Activated CD8-positive, alpha-beta memory T cell treated with anti-CD3 and anti-CD28 coated beads, Interleukin-2, amount 10 ng/mL, durations not matched to agents 7 days and 5 days (primary cell): ENCODE results near the gene AUTS2. TPM values are rescaled to one million over a fixed set of nuclear protein-coding genes. Genes with fewer than 3 reads are reported as not detected.

Experiments used
- ATAC-seq: fragments of 150-1000 bp; cut with Tn5 transposase; one replicate; pipeline ENCODE4 v1.10.0; 2021; ENCODE audit warnings: moderate library complexity
- CTCF ChIA-PET: fragments of 350-600 bp; sonication (Branson Sonifier 250); formaldehyde crosslinking; loops from one replicate; lab custom pipeline; 2021; ENCODE audit warnings: antibody characterized with exemption; lab: Charles Lee
- DNase-seq: peaks from one replicate; pipeline ENCODE4 v3.0.0-alpha.2; 2020
- H3K27ac Mint-ChIP-seq: one replicate; pipeline ENCODE4 v1.8.0; 2021; ENCODE audit warnings: mild to moderate bottlenecking, mixed read lengths
- H3K27me3 Mint-ChIP-seq: one replicate; pipeline ENCODE4 v1.8.0; 2021; ENCODE audit warnings: mixed read lengths
- H3K36me3 Mint-ChIP-seq: one replicate; pipeline ENCODE4 v1.8.0; 2021; ENCODE audit warnings: mild to moderate bottlenecking, mixed read lengths
- H3K4me1 Mint-ChIP-seq: one replicate; pipeline ENCODE4 v1.8.0; 2021; ENCODE audit warnings: mixed read lengths
- H3K4me3 Mint-ChIP-seq: one replicate; pipeline ENCODE4 v1.8.0; 2021; ENCODE audit warnings: mild to moderate bottlenecking, moderate library complexity, mixed read lengths
- H3K9me3 Mint-ChIP-seq: one replicate; pipeline ENCODE4 v1.8.0; 2022; ENCODE audit warnings: low read depth, mixed read lengths
- total RNA-seq, 2 experiments: library from RNA; stranded (reverse); gene quantifications; one replicate each; pipeline ENCODE4 v1.2.3, GENCODE V29; 2021

AUTS2 gene
- total RNA-seq, 2 experiments from 2014 or later = 9.5 to 24.4 TPM

- Mint-ChIP-seq H3K9me3 (peaks cover 2% of the 10 kb centered on the region), H3K27me3 (peaks cover 50% of the 10 kb centered on the region), H3K4me1 (peaks cover 9% of the 10 kb centered on the region), H3K27ac (no peak overlapping the region), H3K36me3 (peaks cover 1% of the 10 kb centered on the region), H3K4me3 (no peak overlapping the region)
- CTCF ChIA-PET = no interaction called here
- no peak for DNase-seq
- ATAC-seq = no peak
Measured at GRCh38 chr7:69595415-69595814, 2.9 kb upstream of the AUTS2 start.

GRCh38 chr7:69596056-69596455 lies 2.2 kb upstream of the AUTS2 start:
- no peaks in the 10 kb centered on the region for H3K9me3 Mint-ChIP-seq
- ATAC-seq (no peak), DNase-seq (no peak)
- H3K27ac Mint-ChIP-seq = no peak overlapping the region
- no peak overlapping the region for H3K4me3 Mint-ChIP-seq
- peaks cover 54% of the 10 kb centered on the region for H3K27me3 Mint-ChIP-seq
- CTCF ChIA-PET = no interaction called here
- peaks cover 1% of the 10 kb centered on the region for H3K36me3 Mint-ChIP-seq
- H3K4me1 Mint-ChIP-seq = peaks cover 9% of the 10 kb centered on the region

- DNase-seq (no peak), ATAC-seq (no peak)
- peak overlapping the region; percentile 36 for H3K4me3 Mint-ChIP-seq
- H3K9me3 Mint-ChIP-seq = no peaks in the 10 kb centered on the region
- peaks cover 54% of the 10 kb centered on the region for H3K27me3 Mint-ChIP-seq
- H3K36me3 Mint-ChIP-seq = peaks cover 1% of the 10 kb centered on the region
- H3K27ac Mint-ChIP-seq = no peak overlapping the region
- CTCF ChIA-PET = no interaction called here
- H3K4me1 Mint-ChIP-seq = peaks cover 9% of the 10 kb centered on the region
Measured at GRCh38 chr7:69596723-69597277, 1.5 kb upstream of the AUTS2 start.

GRCh38 chr7:69597278-69598076 lies 798 bp upstream of the AUTS2 start:
- Mint-ChIP-seq H3K4me3 (peak overlapping the region; percentile 36), H3K27ac (no peak overlapping the region), H3K9me3 (no peaks in the 10 kb centered on the region), H3K27me3 (peaks cover 54% of the 10 kb centered on the region), H3K4me1 (peaks cover 9% of the 10 kb centered on the region), H3K36me3 (peaks cover 1% of the 10 kb centered on the region)
- DNase-seq = no peak
- CTCF ChIA-PET = no interaction called here
- ATAC-seq = no peak

GRCh38 chr7:69598487-69599285 lies 411 bp downstream of the AUTS2 start:
- H3K4me1 Mint-ChIP-seq = peaks cover 9% of the 10 kb centered on the region
- no peak for ATAC-seq
- no peak overlapping the region for H3K27ac Mint-ChIP-seq
- DNase-seq = no peak
- H3K36me3 Mint-ChIP-seq = peaks cover 1% of the 10 kb centered on the region
- H3K9me3 Mint-ChIP-seq = no peaks in the 10 kb centered on the region
- peaks cover 49% of the 10 kb centered on the region for H3K27me3 Mint-ChIP-seq
- H3K4me3 Mint-ChIP-seq = peak overlapping the region; percentile 72
- CTCF ChIA-PET = no interaction called here

- H3K4me3 Mint-ChIP-seq = peak overlapping the region; percentile 62
Measured at GRCh38 chr7:69599286-69599954, 1.1 kb downstream of the AUTS2 start.

GRCh38 chr7:69599955-69600709 lies 1.9 kb downstream of the AUTS2 start:
- H3K4me1 Mint-ChIP-seq = peaks cover 9% of the 10 kb centered on the region
- CTCF ChIA-PET = interaction anchor here (0.8 kb wide), 1 partner anchor 51 kb away, joined by 3 read pairs; no protein-coding TSS in a partner anchor
- H3K36me3 Mint-ChIP-seq = peaks cover 1% of the 10 kb centered on the region
- H3K27me3 Mint-ChIP-seq = peaks cover 42% of the 10 kb centered on the region
- no peak overlapping the region for H3K4me3 Mint-ChIP-seq
- DNase-seq (no peak), ATAC-seq (no peak)
- no peaks in the 10 kb centered on the region for H3K9me3 Mint-ChIP-seq
- no peak overlapping the region for H3K27ac Mint-ChIP-seq

More at GRCh38 chr7:69599286-69599954, 1.1 kb downstream of the AUTS2 start:
- Mint-ChIP-seq H3K27ac (no peak overlapping the region), H3K36me3 (peaks cover 1% of the 10 kb centered on the region), H3K27me3 (peaks cover 47% of the 10 kb centered on the region), H3K9me3 (no peaks in the 10 kb centered on the region), H3K4me1 (peaks cover 9% of the 10 kb centered on the region)
- DNase-seq (no peak), ATAC-seq (no peak)
- CTCF ChIA-PET = interaction anchor here (0.8 kb wide), 1 partner anchor 52 kb away, joined by 3 read pairs; no protein-coding TSS in a partner anchor

GRCh38 chr7:69600710-69601519 lies 2.6 kb downstream of the AUTS2 start:
- no peak for DNase-seq
- ATAC-seq = no peak
- Mint-ChIP-seq H3K9me3 (no peaks in the 10 kb centered on the region), H3K4me1 (peaks cover 9% of the 10 kb centered on the region), H3K27me3 (peaks cover 36% of the 10 kb centered on the region), H3K4me3 (no peak overlapping the region), H3K27ac (no peak overlapping the region), H3K36me3 (peaks cover 1% of the 10 kb centered on the region)
- CTCF ChIA-PET = no interaction called here

GRCh38 chr7:69602522-69602921 lies 4.2 kb downstream of the AUTS2 start:
- no peaks in the 10 kb centered on the region for H3K9me3 Mint-ChIP-seq
- H3K4me3 Mint-ChIP-seq = no peak overlapping the region
- no peak overlapping the region for H3K27ac Mint-ChIP-seq
- peaks cover 33% of the 10 kb centered on the region for H3K27me3 Mint-ChIP-seq
- no peak for ATAC-seq
- DNase-seq = no peak
- CTCF ChIA-PET = no interaction called here
- H3K36me3 Mint-ChIP-seq = peaks cover 1% of the 10 kb centered on the region
- H3K4me1 Mint-ChIP-seq = peaks cover 6% of the 10 kb centered on the region

GRCh38 chr7:69603351-69603750 lies 5.1 kb downstream of the AUTS2 start:
- no peak for DNase-seq
- no peaks in the 10 kb centered on the region for H3K9me3 Mint-ChIP-seq
- CTCF ChIA-PET = no interaction called here
- peaks cover 37% of the 10 kb centered on the region for H3K27me3 Mint-ChIP-seq
- H3K27ac Mint-ChIP-seq = no peak overlapping the region
- H3K4me3 Mint-ChIP-seq = no peak overlapping the region
- H3K36me3 Mint-ChIP-seq = peaks cover 1% of the 10 kb centered on the region
- H3K4me1 Mint-ChIP-seq = peaks cover 6% of the 10 kb centered on the region
- no peak for ATAC-seq

GRCh38 chr7:69603937-69604494 lies 5.7 kb downstream of the AUTS2 start:
- ATAC-seq (peak; percentile 45), DNase-seq (peak; percentile 43)
- Mint-ChIP-seq H3K4me3 (no peak overlapping the region), H3K27ac (no peak overlapping the region), H3K4me1 (peaks cover 4% of the 10 kb centered on the region), H3K36me3 (peaks cover 1% of the 10 kb centered on the region), H3K27me3 (peaks cover 39% of the 10 kb centered on the region), H3K9me3 (no peaks in the 10 kb centered on the region)
- CTCF ChIA-PET = no interaction called here

GRCh38 chr7:69605070-69605469 lies 6.8 kb downstream of the AUTS2 start:
- H3K27me3 Mint-ChIP-seq = peaks cover 34% of the 10 kb centered on the region
- no peak for DNase-seq
- H3K27ac Mint-ChIP-seq = no peak overlapping the region
- no peaks in the 10 kb centered on the region for H3K36me3 Mint-ChIP-seq
- no peak overlapping the region for H3K4me3 Mint-ChIP-seq
- H3K4me1 Mint-ChIP-seq = no peaks in the 10 kb centered on the region
- ATAC-seq = no peak
- no peaks in the 10 kb centered on the region for H3K9me3 Mint-ChIP-seq
- CTCF ChIA-PET = no interaction called here
